AML-193 (cell line): Measurements from ENCODE around the gene CEACAM8.
"Not testable (repeated sequence)": the region's sequence is repeated elsewhere in the genome, so short reads cannot be mapped to it uniquely, and the experiment has no call there.

Experiments
- DNase-seq, 2 experiments: peaks; one replicate each; lab custom pipeline; 2025; lab: John Stamatoyannopoulos, UW

Gene CEACAM8

DNA sequence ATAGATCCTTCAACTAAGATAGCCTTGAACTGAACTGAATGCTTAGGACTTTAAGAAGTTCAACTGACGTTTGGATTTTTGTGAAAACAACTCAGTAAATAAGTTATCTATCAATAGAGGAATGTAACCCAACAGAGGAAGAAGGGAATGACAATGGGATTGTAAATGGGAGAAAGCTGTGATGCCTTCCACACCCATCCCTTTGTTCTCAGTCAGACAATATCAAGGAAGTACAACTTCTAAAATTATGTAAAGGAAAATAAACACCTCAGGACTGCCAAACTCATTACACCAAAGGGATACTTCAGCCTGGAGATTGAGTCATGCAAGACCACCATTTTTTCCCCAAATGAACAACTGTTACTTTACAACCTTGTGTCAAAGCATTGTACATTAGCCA, 21.1 kb downstream of the CEACAM8 start:
- DNase-seq: no peak

DNA sequence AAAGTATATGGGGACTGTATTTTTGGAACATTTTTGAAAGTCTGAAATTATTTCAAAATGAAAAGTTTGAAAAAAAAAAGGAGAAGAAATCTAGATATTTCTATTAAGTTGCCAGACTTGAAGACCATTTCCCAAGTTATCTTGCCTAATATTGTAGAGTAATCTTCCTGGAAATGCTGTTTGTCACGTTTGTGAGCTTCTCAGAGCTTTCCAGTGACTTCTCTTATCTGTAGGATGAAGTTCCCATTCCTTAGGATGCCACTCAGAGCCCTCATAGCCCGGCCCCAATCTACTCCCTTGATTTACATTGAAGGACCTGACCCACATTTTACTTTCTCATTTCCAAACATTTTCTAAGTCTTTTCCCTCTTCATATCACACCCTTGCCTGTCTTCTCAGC, 23.6 kb downstream of the CEACAM8 start:
- DNase-seq: no peak

DNA sequence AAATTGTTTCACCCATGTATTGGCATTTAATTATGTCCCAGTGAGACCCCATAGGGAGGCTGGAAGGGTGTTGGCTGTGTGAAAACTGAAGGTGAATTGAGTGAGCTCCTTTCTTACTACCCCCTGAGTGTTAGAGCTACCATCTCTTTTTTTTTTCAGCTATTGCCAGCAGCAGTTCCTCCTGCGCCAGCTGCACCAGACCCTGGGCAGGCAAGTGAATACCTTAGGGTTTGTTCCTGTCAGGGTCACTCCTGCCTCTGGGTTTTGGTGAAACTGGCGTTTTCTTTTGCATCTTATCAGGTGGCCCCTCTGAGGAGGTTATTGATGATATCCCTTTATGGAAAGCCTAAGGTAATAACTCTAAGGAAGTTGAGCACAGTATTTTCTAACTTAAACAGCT, 25.5 kb downstream of the CEACAM8 start:
- no peak for DNase-seq

GRCh38 chr19:42568006-42568405, 26.7 kb downstream of the CEACAM8 start:
- peak; percentile 86 to 87 for DNase-seq

GRCh38 chr19:42567567-42567966, 27.2 kb downstream of the CEACAM8 start:
- DNase-seq: no peak

- DNase-seq: peak; percentile 65 to 70
Measured at GRCh38 chr19:42563352-42564210, 31.1 kb downstream of the CEACAM8 start.

DNA sequence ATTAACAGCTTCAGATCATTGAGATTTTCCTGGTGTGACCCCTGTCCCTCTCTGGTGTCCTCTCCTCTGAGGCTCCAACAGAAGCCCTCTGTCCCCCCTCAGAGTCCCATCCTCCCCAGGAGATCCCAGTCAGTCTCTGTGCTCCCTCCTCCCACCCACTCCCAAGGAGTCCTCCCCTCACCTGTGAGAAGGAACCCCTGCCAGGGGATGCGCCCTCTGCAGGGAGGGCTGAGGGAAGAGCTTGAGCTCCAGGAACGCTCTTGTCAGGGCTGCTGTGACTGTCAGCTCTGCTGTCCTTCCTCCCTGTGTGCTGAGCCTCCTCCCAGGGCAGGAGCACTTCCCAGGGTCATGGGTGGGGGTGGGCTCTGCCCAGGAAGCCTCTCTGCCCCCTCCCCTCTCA, 33.2 kb downstream of the CEACAM8 start:
- DNase-seq: no peak

DNA sequence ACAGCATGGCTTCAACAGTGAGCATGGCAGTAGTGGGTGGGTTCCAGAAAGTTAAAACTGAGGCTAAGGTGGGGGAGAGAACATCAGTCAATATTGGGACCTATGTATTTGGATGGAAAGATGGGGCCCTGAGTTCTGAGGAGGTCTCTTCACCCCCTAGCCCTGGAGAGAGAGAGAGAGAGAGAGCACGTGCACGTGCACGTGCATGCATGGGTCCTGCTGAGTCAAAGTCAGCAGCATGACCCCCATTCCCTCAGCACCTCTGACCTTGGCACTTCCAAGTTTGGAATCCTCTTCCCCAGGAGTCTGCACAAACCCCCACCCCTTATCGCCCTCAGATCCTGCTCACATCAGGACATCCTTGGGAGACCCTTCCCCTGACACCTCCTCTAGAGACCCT, 34.0 kb downstream of the CEACAM8 start:
- no peak for DNase-seq

DNA sequence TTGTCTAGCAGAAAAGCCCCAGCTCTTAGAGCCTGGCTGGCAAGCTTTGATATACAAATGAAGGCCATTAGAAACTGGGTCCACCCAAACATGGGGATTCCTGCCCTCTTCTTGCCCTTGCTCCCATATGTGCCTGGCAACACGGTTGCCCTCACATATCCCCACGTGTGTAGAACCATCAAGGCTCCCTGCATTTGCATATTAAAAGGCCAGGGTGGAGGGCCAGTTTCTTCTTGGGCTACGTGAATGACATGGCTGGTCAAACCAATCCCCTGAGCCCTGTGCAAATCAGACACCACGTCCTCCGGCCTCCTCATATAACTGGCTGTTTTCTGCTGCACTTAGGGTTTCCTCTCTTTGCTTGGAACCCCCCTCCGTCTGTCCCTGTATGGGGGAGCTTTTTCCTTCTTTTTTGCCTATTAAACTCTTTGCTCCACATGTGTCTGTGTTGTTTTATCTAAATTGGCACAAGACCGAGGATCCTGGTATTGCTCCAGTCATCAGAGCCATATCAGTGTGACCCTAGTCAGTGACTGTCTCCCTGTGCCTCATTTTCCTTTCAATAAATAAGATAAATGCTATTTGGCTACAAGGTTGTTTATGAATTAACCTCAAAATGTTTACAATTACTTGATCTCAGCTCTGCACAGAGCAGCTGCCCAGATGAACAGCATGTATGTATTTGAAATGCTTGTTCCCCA, 36.1 kb downstream of the CEACAM8 start:
- no peak for DNase-seq

DNA sequence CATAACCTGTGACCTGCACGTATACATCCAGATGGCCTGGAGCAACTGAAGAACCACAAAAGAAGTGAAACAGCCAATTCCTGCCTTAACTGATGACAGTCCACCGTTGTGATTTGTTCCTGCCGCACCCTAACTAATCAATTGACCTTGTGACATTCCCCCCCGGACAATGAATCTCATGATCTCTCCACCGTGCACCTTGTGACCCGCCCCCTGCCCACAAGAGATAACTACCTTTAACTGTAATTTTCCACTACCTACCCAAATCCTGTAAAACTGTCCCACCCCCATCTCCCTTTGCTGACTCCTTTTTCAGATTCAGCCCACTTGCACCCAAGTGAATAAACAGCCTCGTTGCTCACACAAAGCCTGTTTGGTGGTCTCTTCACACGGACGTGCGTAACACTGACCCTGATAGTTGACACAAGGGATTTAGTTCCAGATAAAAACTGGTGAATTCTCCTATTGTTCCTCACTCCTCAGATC, 37.3 kb downstream of the CEACAM8 start:
- not testable (repeated sequence) for DNase-seq

- DNase-seq: peak; percentile 18 to 24
Measured at GRCh38 chr19:42555801-42556200, 38.9 kb downstream of the CEACAM8 start.

GRCh38 chr19:42555317-42555716, 39.4 kb downstream of the CEACAM8 start:
- peak; percentile 22 to 46 for DNase-seq

- no peak for DNase-seq
Measured at GRCh38 chr19:42554046-42554575, 40.6 kb downstream of the CEACAM8 start.

DNA sequence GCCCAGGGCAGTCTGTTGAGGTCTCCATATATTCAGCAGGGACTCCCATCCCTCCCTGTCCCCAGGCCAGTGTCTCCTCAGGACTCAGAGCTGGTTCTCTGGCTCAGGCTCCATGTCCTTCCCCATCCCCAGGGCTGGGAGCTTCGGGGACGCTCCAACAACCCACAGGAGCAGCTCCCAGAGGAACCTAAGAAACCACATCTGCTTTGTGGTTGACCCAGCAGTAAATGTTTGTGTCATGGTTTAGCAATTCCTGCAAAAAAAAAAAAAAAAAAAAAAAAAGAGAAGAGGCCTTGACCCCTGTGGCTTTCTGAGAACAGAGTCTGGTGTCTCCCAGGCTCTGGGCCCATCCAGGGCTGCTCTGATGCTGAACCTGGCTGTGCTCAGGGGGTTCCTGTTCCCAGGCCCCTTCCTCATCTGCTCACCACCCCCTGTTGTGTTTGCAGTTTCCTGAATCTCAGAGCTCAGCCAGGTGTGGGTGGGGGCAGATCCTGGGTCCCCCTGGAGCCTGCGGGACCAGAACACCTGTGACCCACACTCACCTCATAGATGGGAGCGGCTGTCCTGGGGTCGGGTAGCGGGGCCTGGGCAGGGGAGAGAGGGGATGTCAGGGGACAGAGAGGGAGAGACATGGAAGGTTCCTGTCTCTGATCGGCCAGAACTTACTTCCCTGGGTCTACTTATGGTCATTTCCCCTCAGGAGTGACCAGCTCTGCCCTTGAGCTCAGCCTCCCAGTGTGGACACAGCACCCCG, 41.3 kb downstream of the CEACAM8 start:
- peak; percentile 62 for DNase-seq

DNA sequence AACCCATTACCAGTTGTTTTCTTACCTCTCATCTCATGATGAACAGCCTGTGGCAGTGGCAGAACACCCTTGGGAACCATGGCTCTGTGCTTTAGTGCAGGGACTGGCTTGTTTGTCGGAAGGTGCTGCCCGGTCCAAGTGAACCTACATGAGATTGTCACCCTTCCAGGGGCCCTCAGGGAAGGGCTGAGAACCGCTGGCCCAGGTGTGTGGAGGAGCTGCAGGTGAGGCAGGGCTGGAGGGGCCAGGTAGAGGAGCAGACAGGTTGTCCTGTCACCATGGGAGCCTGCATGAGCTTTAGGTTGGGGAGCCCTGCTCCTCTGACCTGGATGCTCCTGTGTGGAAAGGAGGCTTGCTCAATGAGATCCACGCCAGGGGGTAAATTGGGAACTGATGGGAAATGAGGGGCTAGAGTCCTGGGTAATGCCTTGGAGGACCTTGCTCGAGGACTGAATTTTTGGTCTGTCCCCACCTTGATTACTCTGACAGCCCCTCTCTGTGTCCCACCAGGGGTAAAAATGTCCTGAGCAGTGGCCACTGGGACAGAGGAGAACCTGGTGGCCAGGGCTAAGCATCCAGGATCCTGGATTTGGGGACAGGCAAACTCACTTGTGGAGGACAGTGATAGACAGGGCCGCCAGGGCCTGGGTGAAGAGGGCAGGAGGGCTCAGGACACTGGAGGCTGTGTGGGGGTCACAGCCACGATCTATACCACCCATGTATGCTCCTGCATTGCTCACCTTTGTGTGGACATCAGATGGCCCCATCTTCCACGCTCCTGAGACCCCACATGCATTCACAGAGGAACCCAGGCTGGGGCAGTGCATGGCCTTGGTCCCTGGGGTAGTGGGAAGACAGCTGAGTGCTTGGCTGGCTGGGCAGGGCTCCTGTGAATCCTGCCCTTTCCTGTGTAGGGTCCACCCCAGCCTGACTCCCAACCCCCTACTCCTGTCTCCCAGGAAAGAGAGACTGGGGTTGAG, 42.3 kb downstream of the CEACAM8 start:
- DNase-seq: no peak

DNA sequence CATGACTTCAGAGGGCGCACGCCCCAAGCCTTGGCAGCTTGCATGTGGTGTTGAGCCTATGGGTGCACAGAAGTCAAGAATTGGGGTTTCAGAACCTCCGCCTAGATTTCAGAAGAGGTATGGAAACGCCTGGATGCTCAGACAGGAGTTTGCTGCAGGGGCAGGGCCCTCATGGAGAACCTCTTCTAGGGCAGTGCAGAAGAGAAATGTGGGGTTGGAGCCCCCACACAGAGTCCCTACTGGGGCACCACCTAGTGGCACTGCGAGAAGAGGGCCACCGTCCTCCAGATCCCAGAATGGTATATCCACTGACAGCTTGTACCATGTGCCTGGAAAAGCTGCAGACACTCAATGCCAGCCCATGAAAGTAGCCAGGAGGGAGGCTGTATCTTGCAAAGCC, 44.2 kb downstream of the CEACAM8 start:
- DNase-seq: not testable (repeated sequence)

- DNase-seq: not testable (repeated sequence)
Measured at GRCh38 chr19:42549067-42549466, 45.7 kb downstream of the CEACAM8 start.

DNA sequence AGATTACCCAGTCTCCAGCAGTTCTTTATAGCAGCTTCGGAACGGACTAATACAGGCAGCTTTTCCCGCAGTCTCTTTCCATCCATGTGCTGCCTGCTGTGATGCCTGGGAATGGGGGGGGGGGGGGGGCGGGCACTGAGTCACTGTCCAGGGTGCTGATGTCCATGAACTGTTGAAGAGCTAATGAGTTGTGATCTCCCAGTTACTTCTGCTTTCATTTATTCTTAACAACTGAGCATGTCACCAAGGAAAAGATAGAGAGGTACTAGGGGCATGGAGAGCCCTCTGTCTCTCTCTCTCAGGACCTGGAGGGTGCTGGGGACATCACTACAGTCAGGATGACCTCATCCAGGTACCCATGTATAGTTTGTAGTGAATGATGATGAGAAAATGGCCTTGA, 46.2 kb downstream of the CEACAM8 start:
- DNase-seq: no peak

DNA sequence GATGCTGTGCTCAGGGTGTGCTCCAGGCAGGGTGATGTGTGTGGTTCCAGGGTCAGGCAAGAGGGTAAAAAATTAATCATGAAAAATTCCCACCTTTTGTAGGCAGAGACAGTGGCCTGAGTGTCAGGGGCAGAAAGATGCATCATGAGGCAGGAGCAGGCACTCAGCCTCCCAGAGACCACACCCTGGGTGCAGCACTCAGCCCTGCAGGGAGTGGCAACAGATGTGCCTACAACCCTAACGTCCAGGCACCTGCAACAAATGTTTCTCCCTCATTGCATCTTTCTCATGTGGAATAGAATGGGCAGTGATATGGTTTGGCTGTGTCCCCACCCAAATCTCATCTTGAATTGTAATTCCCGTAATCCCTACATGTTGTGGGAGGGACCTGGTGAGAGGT, 46.8 kb downstream of the CEACAM8 start:
- DNase-seq: no peak

DNA sequence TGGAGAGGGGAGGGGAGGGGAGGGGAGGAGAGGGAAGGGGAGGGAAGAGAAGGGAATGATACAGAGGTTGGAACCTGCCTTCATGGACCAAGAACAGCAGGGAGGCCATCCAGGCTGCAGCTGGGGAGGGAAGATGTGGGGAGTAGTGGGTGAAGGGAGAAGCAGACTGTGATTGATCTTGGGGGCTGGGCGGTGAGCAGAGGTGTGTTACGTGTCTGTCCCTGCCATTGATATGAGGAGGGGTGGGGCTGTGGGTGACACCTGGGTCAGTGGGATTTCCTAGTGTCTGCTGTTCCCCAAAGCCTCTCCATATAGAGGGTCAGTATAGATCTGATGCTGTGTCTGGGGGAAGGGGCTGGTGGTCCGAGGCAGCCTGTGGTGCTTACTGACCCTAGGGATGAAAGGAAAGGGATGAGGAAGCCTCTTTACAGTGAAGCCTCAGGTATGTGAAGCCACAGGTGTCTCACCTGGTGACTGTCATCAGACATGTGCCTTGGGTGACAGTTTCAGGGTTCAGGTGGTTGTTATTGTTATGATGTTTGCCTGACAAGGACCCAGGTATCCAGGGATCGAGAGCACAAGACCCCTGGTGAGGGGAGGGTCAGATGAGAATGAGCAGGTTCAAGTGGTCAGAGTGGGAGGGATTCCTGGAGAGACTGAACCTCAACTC, 47.8 kb downstream of the CEACAM8 start:
- no peak for DNase-seq
